Measurements from ENCODE around the gene CCDC127. TPM values are rescaled to one million over a fixed set of nuclear protein-coding genes. Genes with fewer than 3 reads are reported as not detected.
A peak's percentile ranks its signal among the peaks of the same experiment; 100 is the strongest.

Gene CCDC127
- total and polyA plus RNA-seq, 2 of the 13 experiments (the other 11 are each of a cell fraction or from before 2014, with no cell fraction given): 2.9 to 4.3 TPM

GRCh38 chr5:191036-191948, 26.7 kb downstream of the CCDC127 start, which contains the start of gene LRRC14B:
TSS of gene LRRC14B (plus strand) at chr5:191495. CDS start at chr5:191539, 44 bp downstream.
- Histone ChIP-seq H3K4me3 (replicated peaks in 1 of 3; ENCODE audit: insufficient read depth in 1 of 3, low read depth in 2 of 3, low read length in 3 of 3) (no peak within 1 kb of the TSS), H3K27ac (ENCODE audit: extremely low read length, insufficient read depth, low read length) (no peak within 1 kb of the TSS), H2AFZ (ENCODE audit: low read length) (no peak within 1 kb of the TSS), H3K4me1 (ENCODE audit: insufficient read depth, low read length) (peaks cover 23% of the 10 kb centered on the region), H3K9ac (ENCODE audit: insufficient read depth, low read depth, low read length) (no peak within 1 kb of the TSS), H3K4me2 (ENCODE audit: low read depth, low read length) (no peak within 1 kb of the TSS), H3K36me3 (replicated peaks in 1 of 2; ENCODE audit: control insufficient read depth in 1 of 2, insufficient read depth in 2 of 2, low read length in 2 of 2) (no peaks in the 10 kb centered on the region), H4K20me1 (ENCODE audit: insufficient read depth, low read length) (no peaks in the 10 kb centered on the region), H3K79me2 (ENCODE audit: insufficient read depth, low read length) (no peaks in the 10 kb centered on the region), H3K9me3 (ENCODE audit: low read length) (no peaks in the 10 kb centered on the region), H3K27me3 (ENCODE audit: control insufficient read depth in 1 of 2, insufficient read depth in 2 of 2, low read length in 2 of 2) (peaks cover 0 to 9% of the 10 kb centered on the region in 2 experiments; a peak in 1 of 5 replicates)
- FAIRE-seq (no peak), ATAC-seq (no peak), DNase-seq (ENCODE audit: low spot score) (no peak)
- in situ Hi-C loops (cut with HindIII; ENCODE audit: extremely low pct_ligation_motif_present, low pct_unique_long_range_greater_than_20kb) (no loop called here), intact Hi-C loops (cut with micrococcal nuclease; ENCODE audit: unreplicated experiment) (no loop called here)
- ChIA-PET POLR2A (no interaction called here), CTCF (ENCODE audit: low intra/inter-chr PET ratio, low total read pairs) (no interaction called here)
- 61% methylated on average over 11 of the region's 56 CpGs for WGBS (ENCODE audit: low lambda C conversion rate)
- BruUV-seq (replicated peaks): no TSS peak
- no peak for TF ChIP-seq RXRB (CRISPR knock-in tag; IDR thresholded peaks at IDR 0.05; ENCODE audit: borderline replicate concordance)
- TF ChIP-seq SP5 (CRISPR knock-in tag; IDR thresholded peaks at IDR 0.05; ENCODE audit: borderline replicate concordance, low read depth): no peak
- no peak for TF ChIP-seq CENPX (CRISPR knock-in tag; IDR thresholded peaks at IDR 0.05)

DNA sequence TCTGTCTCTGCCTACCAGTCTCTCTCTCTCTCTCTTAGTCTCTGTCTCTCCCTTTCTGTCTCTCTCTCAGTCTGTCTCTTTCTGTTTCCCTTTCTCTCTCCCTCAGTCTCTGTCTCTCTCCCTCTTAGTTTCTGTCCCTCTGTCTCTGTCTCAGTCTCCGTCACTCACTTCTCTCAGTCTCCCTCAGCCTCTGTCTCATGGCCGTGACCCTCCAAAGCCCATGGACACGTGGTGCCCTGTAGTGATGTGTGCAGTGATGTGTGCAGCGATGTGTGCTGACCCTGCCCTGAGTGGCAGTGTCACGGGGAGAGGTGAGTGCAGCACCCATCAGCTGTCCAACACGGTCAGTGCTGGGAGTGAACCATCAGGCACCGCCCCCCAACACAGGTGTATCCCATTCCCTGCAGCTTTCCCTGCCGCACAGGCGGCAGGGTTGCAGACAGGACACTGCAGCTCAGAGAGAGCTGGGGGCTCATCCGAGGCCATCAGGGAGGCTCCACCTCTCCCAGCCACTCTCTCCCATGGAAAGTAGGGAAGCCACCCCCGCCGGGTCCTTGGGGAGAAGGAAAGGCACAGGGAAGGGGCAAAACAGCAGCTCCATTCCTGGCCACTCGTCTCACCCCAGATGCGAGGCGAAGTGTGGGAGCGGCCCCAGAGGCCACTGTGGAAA, 27.5 kb downstream of the CCDC127 start:
- Histone ChIP-seq H3K9ac (ENCODE audit: insufficient read depth, low read depth, low read length) (no peak overlapping the region), H3K36me3 (replicated peaks in 1 of 2; ENCODE audit: control insufficient read depth in 1 of 2, insufficient read depth in 2 of 2, low read length in 2 of 2) (no peaks in the 10 kb centered on the region), H3K27ac (ENCODE audit: extremely low read length, insufficient read depth, low read length) (no peak overlapping the region), H3K79me2 (ENCODE audit: insufficient read depth, low read length) (no peaks in the 10 kb centered on the region), H2AFZ (ENCODE audit: low read length) (no peak overlapping the region), H4K20me1 (ENCODE audit: insufficient read depth, low read length) (no peaks in the 10 kb centered on the region), H3K4me2 (ENCODE audit: low read depth, low read length) (no peak overlapping the region), H3K9me3 (ENCODE audit: low read length) (no peaks in the 10 kb centered on the region), H3K4me1 (ENCODE audit: insufficient read depth, low read length) (peaks cover 23% of the 10 kb centered on the region), H3K27me3 (ENCODE audit: control insufficient read depth in 1 of 2, insufficient read depth in 2 of 2, low read length in 2 of 2) (peaks cover 0 to 15% of the 10 kb centered on the region in 2 experiments; a peak in 1 of 5 replicates), H3K4me3 (replicated peaks in 1 of 3; ENCODE audit: insufficient read depth in 1 of 3, low read depth in 2 of 3, low read length in 3 of 3) (no peak overlapping the region)
- DNase-seq (ENCODE audit: low spot score) (no peak), ATAC-seq (no peak), FAIRE-seq (no peak)
- POLR2A ChIA-PET: no interaction called here
- in situ Hi-C loops (cut with HindIII; ENCODE audit: extremely low pct_ligation_motif_present, low pct_unique_long_range_greater_than_20kb): no loop called here
- BruUV-seq (replicated peaks): no TSS peak
- CTCF ChIA-PET (ENCODE audit: low intra/inter-chr PET ratio, low total read pairs): no interaction called here
- intact Hi-C loops (cut with micrococcal nuclease; ENCODE audit: unreplicated experiment): no loop called here
- WGBS (ENCODE audit: low lambda C conversion rate): 36% methylated on average over 12 of the region's 16 CpGs
- TF ChIP-seq ATF3 (CRISPR knock-in tag; IDR thresholded peaks at IDR 0.05) (no peak), ZNF207 (IDR thresholded peaks at IDR 0.05; ENCODE audit: borderline replicate concordance) (no peak), ZNF614 (CRISPR knock-in tag; IDR thresholded peaks at IDR 0.05; ENCODE audit: borderline replicate concordance) (no peak), ZNF615 (CRISPR knock-in tag; IDR thresholded peaks at IDR 0.05; ENCODE audit: borderline replicate concordance) (no peak), ZNF430 (CRISPR knock-in tag; IDR thresholded peaks at IDR 0.05) (no peak), ZFP36L2 (CRISPR knock-in tag; IDR thresholded peaks at IDR 0.05) (no peak), MYC (CRISPR knock-in tag; IDR thresholded peaks at IDR 0.05; ENCODE audit: borderline replicate concordance) (no peak), BHLHE40 (IDR thresholded peaks at IDR 0.05; ENCODE audit: low read length) (no peak), MNT (IDR thresholded peaks at IDR 0.05) (peak; percentile 81)
- TF ChIP-seq, protein P1, sequence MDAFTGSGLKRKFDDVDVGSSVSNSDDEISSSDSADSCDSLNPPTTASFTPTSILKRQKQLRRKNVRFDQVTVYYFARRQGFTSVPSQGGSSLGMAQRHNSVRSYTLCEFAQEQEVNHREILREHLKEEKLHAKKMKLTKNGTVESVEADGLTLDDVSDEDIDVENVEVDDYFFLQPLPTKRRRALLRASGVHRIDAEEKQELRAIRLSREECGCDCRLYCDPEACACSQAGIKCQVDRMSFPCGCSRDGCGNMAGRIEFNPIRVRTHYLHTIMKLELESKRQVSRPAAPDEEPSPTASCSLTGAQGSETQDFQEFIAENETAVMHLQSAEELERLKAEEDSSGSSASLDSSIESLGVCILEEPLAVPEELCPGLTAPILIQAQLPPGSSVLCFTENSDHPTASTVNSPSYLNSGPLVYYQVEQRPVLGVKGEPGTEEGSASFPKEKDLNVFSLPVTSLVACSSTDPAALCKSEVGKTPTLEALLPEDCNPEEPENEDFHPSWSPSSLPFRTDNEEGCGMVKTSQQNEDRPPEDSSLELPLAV (CRISPR knock-in tag; conservative IDR thresholded peaks at IDR 0.05; ENCODE audit: low read depth): no peak

All from HepG2 (cell line).